ENCODE measurements around the gene SLC35B2. TPM values are rescaled to one million over a fixed set of nuclear protein-coding genes. Genes with fewer than 3 reads are reported as not detected.

Gene SLC35B2
- total and polyA plus RNA-seq, 10 of the 15 experiments (the other 5 are each of a cell fraction or from before 2014, with no cell fraction given), result 11.3 to 45.4 (median 33.8) TPM

DNA sequence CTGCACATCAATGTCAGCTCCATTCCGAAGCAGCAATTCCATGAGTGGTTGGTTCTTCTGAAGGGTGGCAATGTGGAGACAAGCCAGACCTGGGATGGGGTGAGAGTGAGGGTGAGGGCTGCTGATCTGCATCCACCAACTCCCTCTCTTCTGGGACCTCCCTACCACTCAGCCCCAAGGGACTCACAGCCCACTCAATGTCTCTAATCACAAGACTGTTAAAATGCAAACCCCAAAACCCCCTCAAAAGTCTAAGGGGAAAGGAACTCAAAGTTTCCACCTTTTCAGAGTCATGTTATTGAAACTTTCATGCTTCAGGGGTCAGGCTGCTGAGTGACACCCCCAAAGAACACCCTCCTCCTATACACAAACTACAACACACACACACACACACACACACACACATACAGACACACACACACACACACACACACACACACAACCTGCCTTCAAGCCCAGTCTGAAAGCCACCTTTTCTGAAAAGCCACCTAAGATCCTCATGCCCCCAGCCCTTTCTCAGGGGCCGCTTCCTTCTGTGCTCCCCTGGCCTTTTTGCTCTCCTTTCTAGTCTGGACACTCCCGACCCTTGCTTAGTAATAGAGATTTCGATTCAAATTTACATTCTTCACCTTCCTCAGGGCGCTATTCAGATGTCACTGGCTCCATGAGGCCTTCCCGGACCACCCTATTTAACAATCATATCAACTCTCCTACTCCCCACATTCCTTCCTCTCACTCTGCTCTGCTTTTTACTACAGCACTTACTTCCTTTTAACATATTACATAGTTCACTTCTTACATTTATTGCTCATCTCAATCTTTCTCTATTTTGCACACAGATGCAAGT is 3.3 kb upstream of the SLC35B2 start (continued):
- TF ChIP-seq, protein P1, sequence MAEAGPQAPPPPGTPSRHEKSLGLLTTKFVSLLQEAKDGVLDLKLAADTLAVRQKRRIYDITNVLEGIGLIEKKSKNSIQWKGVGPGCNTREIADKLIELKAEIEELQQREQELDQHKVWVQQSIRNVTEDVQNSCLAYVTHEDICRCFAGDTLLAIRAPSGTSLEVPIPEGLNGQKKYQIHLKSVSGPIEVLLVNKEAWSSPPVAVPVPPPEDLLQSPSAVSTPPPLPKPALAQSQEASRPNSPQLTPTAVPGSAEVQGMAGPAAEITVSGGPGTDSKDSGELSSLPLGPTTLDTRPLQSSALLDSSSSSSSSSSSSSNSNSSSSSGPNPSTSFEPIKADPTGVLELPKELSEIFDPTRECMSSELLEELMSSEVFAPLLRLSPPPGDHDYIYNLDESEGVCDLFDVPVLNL (IDR thresholded peaks at IDR 0.05; ENCODE audit: low read depth, low read length), result no peak
- TF ChIP-seq EP300 (IDR thresholded peaks at IDR 0.05; ENCODE audit: borderline replicate concordance in 1 of 2, control insufficient read depth in 1 of 2, low read depth in 2 of 2, low read length in 2 of 2) (peak; percentile 81 to 83), MTA2 (IDR thresholded peaks at IDR 0.05; ENCODE audit: low read depth) (peak; percentile 93)

DNA sequence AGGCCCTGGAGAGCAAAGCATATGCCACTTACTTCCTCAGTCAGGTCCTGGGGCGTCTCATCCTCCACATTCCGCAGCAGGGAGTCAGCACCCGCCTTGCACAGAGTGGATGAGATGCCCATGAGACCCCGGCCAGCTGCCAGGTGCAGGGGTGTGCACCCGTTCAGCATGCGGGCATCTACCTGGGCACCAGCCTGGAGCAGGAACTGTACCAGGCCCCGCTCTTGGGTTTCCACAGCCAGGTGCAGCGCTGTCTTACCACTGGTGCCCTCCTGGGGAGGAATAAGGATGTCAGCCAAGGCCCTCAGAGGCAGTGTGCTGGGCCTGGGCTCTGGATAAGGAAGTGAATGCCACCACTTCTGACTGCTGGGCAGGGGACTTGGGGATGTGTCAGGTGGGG is 2.7 kb upstream of the SLC35B2 start:
- Histone ChIP-seq H3K4me1 (ENCODE audit: control insufficient read depth, insufficient read depth, low read length) (peaks cover 65% of the 10 kb centered on the region), H3K79me2 (ENCODE audit: control insufficient read depth, insufficient read depth, low read length) (peaks cover 90% of the 10 kb centered on the region), H3K36me3 (ENCODE audit: control insufficient read depth in 2 of 2, insufficient read depth in 2 of 2, low read length in 1 of 2) (peaks cover 16 to 21% of the 10 kb centered on the region in 2 experiments), H4K20me1 (ENCODE audit: control insufficient read depth, insufficient read depth) (peaks cover 4% of the 10 kb centered on the region; the same call in 1 of the 2 replicates), H3K27me3 (replicated peaks in 1 of 2; ENCODE audit: control insufficient read depth in 2 of 2, insufficient read depth in 2 of 2, low read length in 1 of 2) (no peaks in the 10 kb centered on the region), H2AFZ (ENCODE audit: control insufficient read depth, low read depth, low read length) (no peak overlapping the region), H3K4me2 (ENCODE audit: control insufficient read depth, insufficient read depth) (peak overlapping the region; percentile 98), H3K27ac (ENCODE audit: control insufficient read depth, insufficient read depth) (peak overlapping the region; percentile 99), H3K9me3 (replicated peaks; ENCODE audit: control insufficient read depth, insufficient read depth, low read length) (no peaks in the 10 kb centered on the region), H3K9ac (ENCODE audit: control insufficient read depth, insufficient read depth, low read length) (peak overlapping the region; percentile 90), H3K4me3 (peak overlapping the region; percentile 30; the same call in 1 of the 2 replicates)
- ChIA-PET RAD21 (ENCODE audit: unreplicated experiment) (interaction anchor here (0.6 kb wide), 1 partner anchor 13 kb away, joined by 3 read pairs; the partner anchor contains the start of gene HSP90AB1), SMC1A (ENCODE audit: uncharacterized antibody, unreplicated experiment) (interaction anchor here (0.6 kb wide), 1 partner anchor 12 kb away, joined by 3 read pairs; no protein-coding TSS in a partner anchor), CTCF (interaction anchor here (0.9 to 1.5 kb wide), 3 partner anchors 8 to 53 kb away, joined by 3 read pairs; partner anchors contain the start of gene AARS2), POLR2A (interaction anchor here (0.6 to 10.7 kb wide), 3 partner anchors 9 to 20 kb away, joined by 5 to 131 read pairs (median 9); partner anchors contain the start of gene HSP90AB1)
- ATAC-seq, result no peak
- intact Hi-C loops (cut with micrococcal nuclease; ENCODE audit: unreplicated experiment), result no loop called here
- in situ Hi-C loops (cut with MboI), result no loop called here
- DNase-seq (ENCODE audit: low read depth, low spot score), result no peak
- no TSS peak for BruUV-seq (replicated peaks)
- WGBS (ENCODE audit: insufficient coverage, insufficient replicate concordance, low lambda C conversion rate, missing lambda C conversion rate), result 44% methylated on average over 8 of the region's 8 CpGs
- FAIRE-seq, result no peak
- TF ChIP-seq, protein P2, sequence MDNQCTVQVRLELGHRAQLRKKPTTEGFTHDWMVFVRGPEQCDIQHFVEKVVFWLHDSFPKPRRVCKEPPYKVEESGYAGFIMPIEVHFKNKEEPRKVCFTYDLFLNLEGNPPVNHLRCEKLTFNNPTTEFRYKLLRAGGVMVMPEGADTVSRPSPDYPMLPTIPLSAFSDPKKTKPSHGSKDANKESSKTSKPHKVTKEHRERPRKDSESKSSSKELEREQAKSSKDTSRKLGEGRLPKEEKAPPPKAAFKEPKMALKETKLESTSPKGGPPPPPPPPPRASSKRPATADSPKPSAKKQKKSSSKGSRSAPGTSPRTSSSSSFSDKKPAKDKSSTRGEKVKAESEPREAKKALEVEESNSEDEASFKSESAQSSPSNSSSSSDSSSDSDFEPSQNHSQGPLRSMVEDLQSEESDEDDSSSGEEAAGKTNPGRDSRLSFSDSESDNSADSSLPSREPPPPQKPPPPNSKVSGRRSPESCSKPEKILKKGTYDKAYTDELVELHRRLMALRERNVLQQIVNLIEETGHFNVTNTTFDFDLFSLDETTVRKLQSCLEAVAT (IDR thresholded peaks at IDR 0.05), result peak; percentile 9; the same call in 1 of the 2 replicates
- TF ChIP-seq TCF7 (IDR thresholded peaks at IDR 0.05; ENCODE audit: borderline replicate concordance) (no peak), YBX1 (IDR thresholded peaks at IDR 0.05) (no peak), HDAC2 (IDR thresholded peaks at IDR 0.05) (no peak), LARP7 (IDR thresholded peaks at IDR 0.05) (0 out of 2 replicates have a peak, but pooled peaks have one; percentile 14), RAD21 (IDR thresholded peaks at IDR 0.05; ENCODE audit: insufficient read depth, low read depth, low read length) (no peak), ZBED1 (IDR thresholded peaks at IDR 0.05; ENCODE audit: borderline replicate concordance) (no peak), SPI1 (IDR thresholded peaks at IDR 0.05; ENCODE audit: borderline replicate concordance, insufficient read depth, low read depth, low read length) (peak; percentile 6; the same call in 1 of the 2 replicates)
- TF ChIP-seq, protein P3, sequence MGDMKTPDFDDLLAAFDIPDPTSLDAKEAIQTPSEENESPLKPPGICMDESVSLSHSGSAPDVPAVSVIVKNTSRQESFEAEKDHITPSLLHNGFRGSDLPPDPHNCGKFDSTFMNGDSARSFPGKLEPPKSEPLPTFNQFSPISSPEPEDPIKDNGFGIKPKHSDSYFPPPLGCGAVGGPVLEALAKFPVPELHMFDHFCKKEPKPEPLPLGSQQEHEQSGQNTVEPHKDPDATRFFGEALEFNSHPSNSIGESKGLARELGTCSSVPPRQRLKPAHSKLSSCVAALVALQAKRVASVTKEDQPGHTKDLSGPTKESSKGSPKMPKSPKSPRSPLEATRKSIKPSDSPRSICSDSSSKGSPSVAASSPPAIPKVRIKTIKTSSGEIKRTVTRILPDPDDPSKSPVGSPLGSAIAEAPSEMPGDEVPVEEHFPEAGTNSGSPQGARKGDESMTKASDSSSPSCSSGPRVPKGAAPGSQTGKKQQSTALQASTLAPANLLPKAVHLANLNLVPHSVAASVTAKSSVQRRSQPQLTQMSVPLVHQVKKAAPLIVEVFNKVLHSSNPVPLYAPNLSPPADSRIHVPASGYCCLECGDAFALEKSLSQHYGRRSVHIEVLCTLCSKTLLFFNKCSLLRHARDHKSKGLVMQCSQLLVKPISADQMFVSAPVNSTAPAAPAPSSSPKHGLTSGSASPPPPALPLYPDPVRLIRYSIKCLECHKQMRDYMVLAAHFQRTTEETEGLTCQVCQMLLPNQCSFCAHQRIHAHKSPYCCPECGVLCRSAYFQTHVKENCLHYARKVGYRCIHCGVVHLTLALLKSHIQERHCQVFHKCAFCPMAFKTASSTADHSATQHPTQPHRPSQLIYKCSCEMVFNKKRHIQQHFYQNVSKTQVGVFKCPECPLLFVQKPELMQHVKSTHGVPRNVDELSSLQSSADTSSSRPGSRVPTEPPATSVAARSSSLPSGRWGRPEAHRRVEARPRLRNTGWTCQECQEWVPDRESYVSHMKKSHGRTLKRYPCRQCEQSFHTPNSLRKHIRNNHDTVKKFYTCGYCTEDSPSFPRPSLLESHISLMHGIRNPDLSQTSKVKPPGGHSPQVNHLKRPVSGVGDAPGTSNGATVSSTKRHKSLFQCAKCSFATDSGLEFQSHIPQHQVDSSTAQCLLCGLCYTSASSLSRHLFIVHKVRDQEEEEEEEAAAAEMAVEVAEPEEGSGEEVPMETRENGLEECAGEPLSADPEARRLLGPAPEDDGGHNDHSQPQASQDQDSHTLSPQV (IDR thresholded peaks at IDR 0.05), result no peak

Measured in GM12878 (cell line).